HG03439 (cell line): ENCODE data around the gene MMP28.

Source experiments
- ATAC-seq: cut with Tn5 transposase; IDR thresholded peaks from one replicate; pipeline ENCODE4 v1.9.1; 2021; ENCODE audit warnings: mild to moderate bottlenecking, moderate library complexity; ENCODE audit not compliant: unreplicated experiment

Gene MMP28

GRCh38 chr17:35801583-35802224, 6.3 kb upstream of the MMP28 start:
- ATAC-seq: no peak

GRCh38 chr17:35799942-35800341, 4.5 kb upstream of the MMP28 start:
- no peak for ATAC-seq

DNA sequence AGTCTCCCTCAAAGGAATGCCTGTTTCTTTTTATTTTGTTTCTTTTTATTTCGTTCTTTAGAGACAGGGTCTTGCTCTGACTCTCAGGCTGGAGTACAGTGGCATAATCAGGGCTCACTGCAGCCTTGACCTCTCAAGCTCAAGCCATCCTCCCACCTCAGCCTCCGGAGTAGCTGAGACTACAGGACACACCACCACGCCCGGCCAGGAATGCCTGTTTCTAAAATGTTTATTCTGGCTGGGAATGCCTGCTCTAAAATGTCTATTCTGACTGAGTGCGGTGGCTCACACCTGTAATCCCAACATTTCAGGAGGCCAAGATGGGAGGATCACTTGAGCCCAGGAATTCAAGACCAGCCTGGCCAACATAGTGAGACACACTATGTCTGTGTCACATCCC, 2.5 kb upstream of the MMP28 start:
- no peak for ATAC-seq

GRCh38 chr17:35797370-35797769, 1.9 kb upstream of the MMP28 start:
- ATAC-seq: no peak

DNA sequence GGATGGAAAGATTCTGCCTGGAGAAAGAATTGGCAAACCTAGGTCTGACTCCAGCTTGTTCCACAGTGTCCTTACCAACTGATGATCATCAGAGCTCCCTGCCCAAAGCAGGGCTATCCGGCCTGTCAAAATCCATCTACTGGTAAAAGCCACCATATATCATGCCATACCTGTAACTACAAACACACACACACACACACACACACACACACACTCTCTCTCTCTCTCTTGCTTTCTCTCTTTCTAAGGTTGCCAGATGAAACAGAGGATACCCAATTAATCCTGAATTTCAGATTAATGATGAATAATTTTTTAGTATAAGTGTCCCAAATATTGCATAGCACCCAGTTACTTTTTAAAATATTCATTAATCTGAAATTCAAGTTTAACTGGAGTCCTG, 1.5 kb upstream of the MMP28 start:
- ATAC-seq: no peak

DNA sequence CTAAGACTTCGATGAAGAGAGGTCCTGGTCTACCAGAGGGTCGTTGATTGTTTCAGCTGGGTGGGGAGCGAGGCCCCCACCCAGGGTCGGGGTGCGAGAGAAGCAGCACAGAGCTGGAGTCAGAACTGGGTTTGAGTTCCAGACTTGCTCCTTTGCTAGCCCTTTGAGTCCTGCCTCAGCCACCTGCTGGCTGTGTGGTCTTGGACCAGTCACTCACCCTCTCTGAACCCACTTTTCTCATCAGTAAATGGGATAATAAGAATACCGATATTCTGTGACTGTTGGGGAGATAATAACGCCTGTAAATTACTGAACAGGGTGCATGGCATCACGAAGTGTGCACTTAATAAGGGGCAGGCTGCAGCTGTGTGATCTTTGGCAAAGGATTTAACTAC, 427 bp upstream of the MMP28 start:
- no peak for ATAC-seq

GRCh38 chr17:35793257-35793656, 2.2 kb downstream of the MMP28 start:
- no peak for ATAC-seq

- ATAC-seq: no peak
Measured at GRCh38 chr17:35791681-35792350, 3.6 kb downstream of the MMP28 start.

DNA sequence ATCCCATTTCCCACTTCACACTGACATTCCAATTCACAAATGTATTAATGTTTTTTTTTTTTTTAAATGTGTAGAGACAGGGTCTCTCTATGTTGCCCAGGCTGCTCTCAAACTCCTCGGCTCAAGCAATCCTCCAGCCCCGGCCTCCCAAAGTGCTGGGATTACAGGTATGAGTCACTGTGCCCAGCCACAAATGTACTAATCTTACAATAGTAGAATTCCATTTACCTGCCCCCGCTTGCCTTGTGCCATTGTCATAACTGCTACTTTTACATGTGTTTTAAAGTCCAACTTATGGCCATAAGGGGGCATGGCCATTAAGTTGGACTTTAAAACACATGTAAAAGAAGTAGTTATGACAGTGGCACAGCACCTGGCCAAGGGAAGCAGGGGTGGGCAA, 4.6 kb downstream of the MMP28 start:
- ATAC-seq: no peak

DNA sequence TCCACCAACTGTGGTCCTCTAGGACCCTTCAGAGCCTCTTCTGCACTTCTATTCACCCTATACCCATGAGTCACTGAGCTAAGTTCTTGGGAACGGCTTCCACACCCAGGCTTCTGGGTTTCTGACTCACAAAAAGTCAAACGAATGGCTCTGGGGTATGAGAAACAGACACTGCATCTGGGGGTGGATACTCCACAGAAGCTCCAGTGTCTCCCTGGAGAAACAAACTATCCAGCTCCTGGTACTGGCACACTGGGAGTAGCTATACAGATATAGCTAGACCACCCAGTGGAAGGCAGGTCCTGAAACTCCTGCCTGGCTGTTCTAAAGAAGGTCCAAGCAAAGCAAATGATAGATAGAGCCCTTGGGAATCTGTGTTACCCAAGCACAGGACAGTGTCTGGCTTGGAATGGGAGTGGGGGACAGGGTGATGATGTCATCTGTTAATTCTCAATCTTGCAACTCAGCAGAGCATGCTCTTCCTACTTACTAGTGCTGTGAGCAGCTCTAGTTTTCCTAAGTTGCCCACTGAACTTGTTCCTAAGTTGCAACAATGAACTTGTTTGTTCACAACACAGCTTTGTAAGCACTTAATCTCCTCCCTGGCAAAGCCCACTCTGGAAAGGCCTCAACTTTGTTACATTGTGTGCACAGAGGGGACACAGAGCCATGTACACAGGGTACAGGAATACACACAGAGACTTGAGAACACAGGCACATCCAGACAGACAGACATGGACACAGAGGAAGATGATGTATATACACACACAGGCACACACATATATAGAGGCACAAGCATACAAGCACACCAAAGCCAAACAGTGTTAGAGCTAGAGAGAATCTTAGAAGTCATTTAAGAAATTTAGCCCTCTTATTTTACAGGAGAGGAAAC, 6.7 kb downstream of the MMP28 start:
- no peak for ATAC-seq

DNA sequence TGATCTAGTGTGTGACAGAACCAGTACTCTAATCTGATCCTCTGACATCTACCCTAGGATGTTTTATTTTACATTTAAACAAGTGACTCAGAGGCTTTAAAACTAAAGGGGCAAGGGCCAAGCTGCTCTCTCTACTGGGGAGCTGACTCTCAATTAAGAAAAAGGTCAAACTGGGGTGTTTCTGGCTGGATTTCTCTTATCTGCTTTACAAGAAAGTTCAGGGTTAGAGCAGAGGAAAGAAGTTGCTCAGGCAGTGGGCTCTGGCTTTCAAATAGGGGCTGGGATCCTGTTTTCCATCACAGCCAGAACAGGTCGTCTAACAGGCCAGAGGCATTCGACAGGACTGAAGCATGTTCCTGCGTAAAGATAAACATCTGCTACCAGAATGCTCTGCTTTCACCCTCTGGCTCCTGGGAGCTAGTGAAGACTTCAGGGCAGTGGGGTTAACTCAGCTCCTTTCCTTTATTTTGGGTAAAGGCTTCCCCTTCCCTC, 8.5 kb downstream of the MMP28 start:
- no peak for ATAC-seq

DNA sequence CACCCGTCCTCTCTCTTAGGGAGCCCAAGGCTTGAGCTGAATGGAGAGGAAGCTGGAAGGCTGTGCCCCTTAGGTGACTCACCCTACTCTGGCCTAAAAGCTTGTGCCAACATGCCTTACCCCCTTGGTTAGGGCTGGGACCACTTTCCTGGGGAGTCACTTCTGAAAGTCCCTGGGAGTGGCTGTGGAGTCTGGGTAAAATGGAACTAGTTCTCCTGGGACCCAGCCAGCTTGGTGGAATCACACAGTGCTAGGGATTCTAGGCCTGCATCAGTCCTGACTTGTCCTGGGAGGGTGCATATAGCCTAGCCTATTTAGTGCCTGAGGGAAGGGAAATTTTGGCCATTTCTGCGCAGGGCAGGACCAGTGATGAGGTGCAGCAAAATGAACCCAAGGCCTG, 10.5 kb downstream of the MMP28 start:
- ATAC-seq: no peak

- ATAC-seq: no peak
Measured at GRCh38 chr17:35780950-35781349, 14.5 kb downstream of the MMP28 start.

- ATAC-seq: no peak
Measured at GRCh38 chr17:35778641-35779196, 16.7 kb downstream of the MMP28 start.

DNA sequence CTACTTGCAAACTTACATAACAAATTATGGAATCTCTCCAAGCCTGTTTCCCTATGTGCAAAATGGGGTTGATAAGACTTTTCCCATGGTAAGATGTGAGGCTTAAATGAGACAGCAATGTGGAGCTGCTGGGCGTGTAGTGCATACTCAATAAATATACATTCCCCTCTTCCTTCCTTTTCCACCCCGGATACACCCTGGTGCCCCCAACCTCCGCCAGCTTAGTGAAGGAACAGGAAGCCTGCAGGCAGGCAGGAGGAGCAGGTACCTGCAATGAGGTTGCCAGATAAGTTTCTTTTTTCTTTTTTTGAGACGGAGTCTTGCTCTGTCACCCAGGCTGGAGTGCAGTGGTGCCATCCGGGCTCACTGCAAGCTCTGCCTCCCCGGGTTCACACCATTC, 19.9 kb downstream of the MMP28 start:
- ATAC-seq: no peak

DNA sequence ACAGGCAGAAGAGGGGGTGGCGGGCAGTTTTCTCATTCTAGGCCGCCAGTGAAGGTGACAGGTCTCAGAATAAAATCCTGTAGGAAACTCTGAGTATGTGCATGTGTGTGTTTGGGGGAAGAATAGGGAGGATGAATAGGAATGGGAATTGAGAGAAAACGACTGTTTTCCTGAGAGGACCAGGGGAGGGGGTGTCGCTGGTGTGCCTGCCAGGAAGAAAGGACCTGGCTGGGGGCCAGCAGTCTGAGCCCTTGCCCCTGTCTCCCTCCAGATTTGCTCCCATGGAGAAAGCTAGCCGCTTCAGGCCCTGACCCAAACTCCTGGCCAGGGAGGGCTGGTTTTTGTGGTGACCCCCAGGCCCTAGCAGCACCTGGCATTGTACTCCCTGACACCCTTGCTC, 20.4 kb downstream of the MMP28 start:
- no peak for ATAC-seq

GRCh38 chr17:35774499-35774898, 20.9 kb downstream of the MMP28 start:
- no peak for ATAC-seq

DNA sequence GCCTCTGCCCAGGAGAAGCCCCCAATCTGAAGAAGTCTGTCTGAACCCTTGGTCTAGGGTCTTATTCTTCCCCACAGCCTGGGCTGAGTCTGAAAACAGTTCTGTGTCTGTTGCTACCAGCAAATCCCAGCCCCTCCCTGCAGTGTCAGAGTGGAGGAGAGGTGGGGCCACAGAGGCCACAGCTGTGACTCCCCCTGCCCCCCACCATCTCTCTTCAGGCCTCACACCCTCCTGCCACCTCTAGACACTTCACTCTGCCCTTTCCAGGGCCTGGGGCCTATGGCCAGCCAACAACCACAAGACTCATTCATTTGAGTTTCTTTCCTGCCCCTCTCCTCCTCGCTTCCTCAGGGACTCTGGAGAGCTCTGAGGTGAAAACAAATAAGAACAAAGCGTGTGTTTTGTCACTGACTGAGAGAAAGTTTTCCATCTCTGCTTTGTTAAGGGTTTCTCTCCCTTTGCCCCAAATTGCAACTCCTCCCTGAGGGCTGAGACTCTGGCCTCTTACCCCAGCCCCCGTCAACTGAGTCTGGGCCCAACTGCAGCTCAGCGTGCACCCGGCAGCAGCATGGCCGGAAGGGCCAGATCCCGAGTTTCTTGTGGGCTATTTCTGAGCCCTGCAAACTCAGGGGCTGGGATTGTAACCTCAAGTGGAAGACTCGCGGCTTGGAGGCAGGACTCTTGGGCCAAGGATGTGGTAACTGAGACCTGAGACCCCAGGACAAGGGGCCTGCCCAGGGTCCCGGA, 21.6 kb downstream of the MMP28 start:
- ATAC-seq: no peak

GRCh38 chr17:35773129-35773528, 22.3 kb downstream of the MMP28 start:
- no peak for ATAC-seq

DNA sequence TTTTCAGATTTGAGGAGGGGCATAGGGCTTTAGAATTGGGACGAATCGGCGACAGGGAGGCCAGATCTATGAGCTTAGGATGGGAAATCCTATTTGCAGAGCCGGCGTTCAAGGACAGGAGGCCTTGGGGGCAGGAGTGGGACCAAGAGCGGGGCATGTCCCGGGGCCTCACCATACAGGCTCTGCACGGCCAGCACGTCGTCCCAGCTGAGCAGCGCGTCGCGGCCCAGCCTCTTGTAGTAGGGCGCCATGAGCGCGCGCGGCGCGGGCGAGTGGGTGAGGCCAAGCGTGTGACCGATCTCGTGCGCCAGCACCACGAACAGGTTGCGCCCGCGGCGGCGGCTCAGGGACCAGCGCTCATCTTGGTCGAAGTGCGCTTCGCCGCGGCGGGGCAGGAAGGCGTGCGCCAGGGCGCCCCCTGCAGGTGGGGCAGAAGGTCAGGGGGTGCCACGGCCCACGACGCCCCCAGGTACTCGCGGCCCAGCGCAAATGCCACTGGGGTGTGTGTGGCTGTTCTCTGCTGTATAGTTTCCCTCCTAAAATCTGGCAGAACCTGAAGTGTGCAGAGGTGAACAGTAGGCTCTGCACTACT, 25.4 kb downstream of the MMP28 start:
- ATAC-seq: no peak
